NCI-H2196 treated with DMSO at 0.1 percent for 48 hours (cell line): ENCODE results near the gene SLC46A2.

ENCODE experiments used
- DNase-seq: peaks from one replicate; lab custom pipeline; 2025; ENCODE audit not compliant: unreplicated experiment; lab: John Stamatoyannopoulos, UW

Gene SLC46A2

DNA sequence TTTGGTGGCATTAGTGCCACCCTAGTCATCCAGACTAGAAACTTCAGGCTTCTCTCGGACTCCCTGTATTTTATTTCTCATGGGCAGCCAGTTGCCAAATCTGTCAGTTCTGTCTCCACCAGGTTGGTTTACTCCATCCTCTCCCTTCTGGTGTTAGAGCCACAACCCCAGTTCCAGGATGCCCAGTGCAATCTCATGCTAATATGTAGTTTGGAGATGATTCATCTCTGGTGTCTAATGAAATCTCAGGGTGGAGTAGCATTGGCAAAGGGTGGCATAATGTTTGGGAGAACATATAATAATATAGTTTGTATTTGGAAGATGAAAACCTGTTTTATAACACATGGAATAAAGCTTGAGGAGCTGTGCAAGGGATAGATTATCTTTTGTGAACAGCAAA lies 30.2 kb downstream of the SLC46A2 start:
- no peak for DNase-seq

DNA sequence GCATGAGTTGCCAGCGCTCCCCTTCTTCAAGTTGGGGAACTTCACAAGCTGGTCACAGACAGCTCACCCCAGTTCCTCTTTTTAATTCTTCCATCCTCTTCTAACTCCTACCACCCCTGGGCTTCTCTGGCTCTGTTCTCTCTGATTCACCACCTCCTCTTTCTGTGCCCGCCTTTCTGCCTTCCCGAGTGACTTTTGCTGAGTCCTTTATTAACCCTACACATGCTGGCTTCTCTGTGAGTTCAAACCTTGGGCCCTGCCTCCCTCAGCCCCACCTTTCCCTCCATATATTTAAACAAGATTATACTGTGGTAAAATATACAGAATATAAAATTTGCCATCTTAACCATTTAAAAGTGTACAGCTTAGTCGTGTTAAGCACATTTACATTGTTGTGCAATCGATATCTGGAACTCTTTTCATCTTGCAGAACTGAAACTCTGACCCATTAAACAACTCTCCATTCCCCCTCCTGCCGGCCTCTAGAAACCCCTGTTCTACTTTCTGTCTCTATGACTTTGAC lies 32.0 kb downstream of the SLC46A2 start:
- DNase-seq, result no peak

DNA sequence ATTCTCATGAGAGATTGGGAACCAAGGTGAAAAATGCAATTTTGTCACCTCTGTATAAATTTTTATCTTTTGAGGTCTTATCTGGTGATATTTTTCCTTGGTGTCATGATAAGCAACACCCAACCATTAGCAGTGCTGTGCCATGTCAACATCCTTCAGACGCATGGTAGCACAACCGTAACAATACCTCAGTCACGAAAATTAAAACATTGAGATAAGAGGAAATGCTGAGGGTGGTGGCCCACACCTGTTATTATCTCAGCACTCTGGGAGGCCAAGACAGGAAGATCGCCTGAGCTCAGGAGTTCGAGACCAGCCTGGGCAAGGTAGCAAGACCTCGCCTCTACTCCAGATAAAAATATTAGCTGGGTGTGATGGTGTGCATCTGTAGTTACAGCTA lies 32.7 kb downstream of the SLC46A2 start:
- DNase-seq, result no peak

DNA sequence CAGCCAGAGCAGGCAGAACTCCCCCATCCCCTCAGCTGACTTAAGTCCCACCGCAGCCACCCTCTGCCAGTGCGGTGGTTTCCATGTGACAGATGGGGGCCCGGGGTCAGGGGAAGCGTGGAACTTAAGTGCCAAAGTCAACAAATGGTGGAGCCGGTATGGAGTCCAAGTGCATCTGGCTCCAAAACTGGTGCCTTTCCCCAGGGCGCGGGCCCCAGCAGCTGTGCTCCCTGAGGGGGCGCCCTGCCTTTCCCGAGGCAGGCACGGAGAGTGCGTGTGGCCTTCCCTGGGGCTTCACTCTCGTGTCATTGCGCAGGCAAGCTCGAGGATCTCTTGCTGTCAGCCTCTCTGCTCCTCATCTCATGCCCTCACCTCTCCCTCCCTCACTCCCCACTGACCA lies 33.8 kb downstream of the SLC46A2 start:
- no peak for DNase-seq

DNA sequence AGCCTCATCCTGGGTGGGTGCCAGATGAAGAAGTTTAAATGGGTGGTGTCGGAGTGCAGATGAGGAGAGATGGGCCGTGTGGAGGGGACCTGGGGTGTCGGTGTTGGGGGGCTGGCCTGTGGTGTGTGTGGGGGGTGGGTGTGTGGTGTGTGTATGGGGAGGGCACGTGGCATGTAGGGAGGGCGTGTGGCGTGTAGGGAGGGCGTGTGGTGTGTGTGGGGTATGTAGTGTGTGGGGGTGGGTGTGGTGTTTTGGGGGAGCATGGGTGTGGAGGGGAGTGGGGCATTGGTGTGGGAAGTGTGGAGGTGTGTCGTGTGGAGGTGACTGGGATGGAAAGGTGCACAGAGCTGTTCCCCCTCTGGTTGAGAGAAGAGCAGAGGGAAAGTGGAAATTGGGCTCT lies 34.5 kb downstream of the SLC46A2 start:
- no peak for DNase-seq

DNA sequence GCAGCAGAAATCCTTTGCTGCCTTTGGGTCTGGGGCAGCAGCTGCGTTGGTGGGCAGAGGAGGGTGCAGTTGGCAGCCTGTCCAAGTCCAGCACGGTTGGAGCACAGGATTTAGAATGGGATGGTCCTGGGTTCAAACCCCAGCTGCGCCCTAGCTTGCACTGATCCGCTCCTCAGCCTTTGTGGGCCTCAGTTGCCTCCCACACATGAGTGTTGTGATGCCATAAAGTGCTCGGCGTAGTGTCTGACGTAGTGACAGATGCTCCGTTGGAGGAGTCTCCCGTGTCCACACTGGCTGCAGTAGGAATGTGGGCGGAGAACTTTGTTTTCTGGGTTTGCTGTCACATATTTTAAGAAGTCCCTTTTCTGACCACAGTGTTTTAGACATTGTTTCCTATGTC lies 36.0 kb downstream of the SLC46A2 start:
- no peak for DNase-seq

DNA sequence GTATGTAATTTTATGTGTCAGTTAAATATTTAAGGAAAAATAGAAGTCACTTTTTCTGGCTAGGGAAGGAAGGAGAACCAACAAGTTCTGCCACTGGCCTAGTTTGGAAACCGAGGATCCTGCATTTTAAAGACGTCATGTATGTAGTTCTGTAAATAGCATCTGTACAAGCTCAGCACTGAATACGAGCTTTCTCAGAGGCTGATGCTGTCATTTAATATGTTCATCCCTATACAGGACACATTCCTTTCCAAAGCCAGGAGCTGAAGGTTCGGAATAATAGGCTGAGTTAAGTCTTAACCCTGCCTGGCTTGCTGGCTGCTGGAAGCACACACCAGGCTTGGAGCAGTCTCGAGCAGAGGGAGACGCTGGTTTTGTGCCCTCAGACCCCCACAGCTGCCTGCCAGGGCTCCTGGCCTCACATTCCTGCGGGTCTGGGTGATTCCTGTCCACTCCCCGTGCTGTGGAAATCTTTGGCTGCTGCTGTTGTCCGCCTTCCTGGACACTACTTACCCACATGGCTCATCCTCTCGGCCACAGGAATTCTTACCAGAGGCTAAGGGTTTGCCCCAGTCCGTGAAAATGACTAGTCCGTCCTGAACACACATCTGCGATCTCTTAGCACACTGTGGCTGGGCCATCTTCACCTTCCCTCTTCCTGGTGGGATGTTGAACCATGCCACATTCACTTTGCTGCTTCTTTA lies 36.6 kb downstream of the SLC46A2 start:
- DNase-seq, result no peak

DNA sequence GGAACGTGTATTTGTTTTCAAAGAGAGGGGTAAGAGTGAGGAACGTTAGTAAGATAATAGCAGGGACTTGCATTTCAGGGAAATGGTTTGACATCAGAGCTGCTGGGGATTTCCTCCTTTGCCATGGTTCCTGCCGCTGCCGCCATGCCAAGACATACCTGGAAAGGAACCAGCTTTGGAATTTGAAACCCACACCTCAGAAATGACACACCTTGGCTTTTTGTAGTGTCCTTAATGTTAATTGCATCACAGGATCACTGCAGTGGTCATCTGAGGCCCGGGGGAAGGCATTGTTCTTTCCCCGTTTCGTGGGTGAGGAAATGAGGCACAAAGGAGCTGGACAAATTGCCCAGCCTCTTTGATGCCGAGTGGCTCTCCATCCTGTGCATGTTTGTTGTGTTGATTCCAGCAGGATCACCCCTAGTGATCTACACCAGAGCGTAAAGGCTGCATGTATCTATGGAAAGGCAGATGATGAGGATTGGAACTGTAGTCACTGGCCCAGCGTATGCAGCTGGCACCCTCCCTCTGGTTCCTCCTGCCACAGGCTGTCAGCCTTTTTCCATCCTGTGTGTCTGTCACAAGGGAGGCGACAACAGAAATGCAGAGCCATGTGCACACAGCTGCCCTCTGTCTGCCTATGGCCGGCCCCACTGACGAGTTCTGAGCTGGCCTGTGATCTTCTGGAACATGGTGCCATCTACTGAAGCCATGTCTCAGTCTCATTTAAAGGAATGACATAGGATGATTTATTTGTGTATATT lies 37.8 kb downstream of the SLC46A2 start:
- peak; percentile 21 for DNase-seq

DNA sequence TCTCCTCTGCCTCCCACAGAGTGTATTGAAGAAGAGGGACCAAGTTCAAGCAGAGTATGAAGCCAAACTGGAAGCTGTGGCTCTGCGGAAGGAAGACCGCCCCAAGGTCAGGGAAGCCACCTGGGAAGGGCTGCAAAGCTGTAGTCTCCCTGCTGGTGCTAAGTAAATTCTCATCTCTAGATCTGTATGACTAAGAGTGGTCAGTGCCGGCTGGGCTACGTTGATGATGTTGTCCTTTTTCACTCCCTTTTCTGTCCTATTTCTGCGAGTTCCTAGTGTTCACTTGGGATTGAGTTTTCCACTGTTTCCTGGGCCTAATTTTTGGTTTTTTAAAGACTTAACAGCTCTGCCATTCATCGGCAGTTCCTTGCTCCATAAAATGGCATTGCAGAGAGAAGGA lies 39.8 kb downstream of the SLC46A2 start:
- no peak for DNase-seq

DNA sequence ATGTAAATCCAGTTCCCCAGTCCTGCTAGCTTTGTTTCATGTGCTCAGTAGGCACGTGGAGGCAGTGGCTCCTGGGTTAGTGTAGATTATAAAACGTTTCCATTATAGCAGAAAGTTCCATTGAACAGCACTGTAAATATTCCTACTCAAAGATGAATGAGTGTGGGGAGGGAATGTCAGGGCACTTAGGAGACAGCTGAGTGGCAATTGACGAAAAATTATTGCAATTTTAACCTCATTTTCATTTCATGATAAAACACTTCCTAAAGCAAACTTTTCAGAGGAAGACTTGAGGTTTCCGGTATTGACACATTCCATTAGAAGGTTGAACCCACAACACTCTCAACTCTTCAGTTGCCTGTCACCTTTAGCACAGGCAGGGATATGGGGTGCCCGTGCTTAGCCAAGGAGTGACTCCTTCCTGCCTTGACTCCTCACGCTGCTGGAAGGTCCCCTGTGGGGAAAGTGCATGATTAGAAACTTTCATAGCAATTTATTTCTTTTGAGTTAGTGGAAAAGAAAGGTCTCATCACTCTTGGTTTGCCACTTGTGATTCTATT lies 41.2 kb downstream of the SLC46A2 start:
- no peak for DNase-seq

DNA sequence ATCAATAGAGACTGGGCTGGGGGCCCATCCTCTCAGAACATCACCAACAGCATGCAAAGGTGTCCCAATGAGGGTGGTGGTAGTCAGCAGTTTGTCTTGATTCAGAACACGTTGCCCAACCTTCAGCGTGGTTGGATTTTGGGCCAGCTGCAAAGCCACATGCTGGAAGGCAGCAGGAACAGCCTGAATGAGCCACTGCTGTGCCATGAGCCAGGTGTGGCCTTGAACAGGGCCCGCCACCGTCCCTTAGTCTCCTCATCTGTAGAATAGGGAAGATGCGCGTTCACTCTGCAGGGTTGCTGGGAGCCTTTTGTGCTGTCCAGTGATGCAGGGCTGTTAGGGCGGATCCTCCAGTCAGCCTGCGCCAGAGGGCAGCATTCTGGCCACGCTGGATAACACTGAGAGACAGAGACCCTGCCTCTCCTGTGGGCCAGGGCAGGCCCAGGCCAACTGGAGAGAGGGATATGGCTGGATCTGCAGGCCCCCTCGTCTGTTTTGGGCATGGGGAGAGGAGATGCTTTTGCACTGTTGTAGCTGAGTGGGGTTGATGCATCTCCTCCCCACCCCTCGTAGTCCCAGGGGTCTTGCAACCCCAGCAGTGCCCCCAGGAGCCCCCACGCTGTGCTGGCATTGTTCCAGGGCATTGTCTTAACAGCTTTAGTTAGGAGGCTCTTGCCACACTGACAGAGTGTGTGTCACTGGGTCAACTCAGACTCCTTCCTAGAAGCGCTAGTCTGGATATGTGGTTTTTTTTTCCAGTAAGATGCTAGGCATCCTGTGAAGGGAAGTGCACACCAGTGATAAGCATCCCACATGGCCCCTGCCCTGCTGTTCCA lies 42.1 kb downstream of the SLC46A2 start:
- DNase-seq, result no peak

DNA sequence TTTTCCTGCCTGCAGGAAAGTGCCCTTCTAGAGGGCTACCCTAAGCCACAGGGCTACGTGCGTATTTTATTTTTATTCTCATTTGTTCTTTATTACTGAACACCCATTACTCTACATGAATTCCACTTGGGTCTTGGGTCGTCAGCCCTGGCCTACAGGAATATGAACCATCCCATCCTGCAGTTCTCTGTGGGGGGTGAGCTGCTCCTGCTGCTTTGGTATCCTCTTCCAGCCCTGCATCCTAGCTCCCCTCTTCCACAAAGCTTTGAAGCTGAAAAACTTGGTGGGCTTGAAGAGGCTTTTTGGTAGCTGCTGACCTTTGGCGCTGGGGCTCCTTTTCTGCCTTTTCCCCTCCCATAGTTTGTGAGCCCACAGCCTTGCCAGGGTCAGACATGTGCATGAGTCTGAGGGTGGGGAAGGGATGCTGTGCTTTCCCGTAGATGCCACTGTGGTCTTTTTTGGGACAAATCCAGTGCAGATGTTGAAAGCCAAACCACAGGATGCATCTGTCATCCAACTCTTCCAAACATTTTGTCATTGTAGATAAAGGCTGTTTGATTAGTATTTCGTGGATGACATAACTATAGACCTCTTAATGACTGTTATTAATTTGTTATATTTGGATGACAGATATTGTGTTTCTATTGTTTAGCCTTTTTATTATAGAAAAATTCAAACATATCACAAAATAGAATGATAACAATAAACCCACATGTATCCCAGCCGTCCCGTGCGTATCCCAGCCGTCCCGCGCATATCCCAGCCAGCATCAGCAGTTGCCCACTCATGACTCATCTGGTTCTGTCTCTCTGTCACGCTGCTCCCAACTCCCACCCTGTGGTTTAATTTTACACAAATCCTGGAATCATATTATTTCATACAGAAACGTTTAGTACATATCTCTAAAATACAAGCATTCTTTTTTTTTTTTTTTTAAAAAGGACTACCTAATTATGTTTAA lies 43.9 kb downstream of the SLC46A2 start:
- DNase-seq, result no peak

DNA sequence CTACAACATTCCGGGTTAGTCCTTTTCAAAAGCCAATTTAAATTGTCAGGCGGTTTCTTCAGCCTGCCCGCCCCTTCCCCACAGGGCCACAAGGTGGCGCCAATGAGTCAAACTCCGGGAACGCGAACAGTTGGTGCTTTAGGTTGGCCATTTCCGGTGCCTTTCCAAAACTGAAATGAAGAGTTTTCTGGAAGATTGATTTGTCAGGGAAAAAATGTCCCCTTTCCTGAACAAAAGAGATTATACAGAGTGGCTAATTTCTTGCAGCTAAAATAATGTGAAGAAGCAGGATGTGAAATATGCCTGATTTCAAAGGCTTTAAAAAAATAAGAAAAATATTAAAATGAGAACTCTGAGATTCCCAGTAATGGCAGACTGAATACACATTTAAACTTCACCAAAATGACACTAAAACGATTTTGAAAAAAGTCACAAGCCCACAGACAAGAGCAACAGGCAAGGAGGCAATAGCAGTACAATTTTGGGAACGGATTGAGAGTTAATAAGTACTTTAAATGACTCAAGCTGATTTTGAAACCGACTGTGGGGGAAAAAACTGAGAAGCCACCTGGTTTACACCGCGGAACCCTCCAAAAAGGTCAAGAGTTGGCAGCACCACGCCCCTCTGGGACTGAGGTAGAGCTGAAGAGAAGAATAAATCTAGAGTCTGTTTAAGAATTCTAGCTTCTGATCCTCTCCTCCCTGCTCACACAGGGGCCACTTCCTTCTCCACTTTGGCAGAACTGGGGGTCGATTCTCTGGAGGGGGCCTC lies 45.7 kb downstream of the SLC46A2 start:
- DNase-seq, result peak; percentile 7

DNA sequence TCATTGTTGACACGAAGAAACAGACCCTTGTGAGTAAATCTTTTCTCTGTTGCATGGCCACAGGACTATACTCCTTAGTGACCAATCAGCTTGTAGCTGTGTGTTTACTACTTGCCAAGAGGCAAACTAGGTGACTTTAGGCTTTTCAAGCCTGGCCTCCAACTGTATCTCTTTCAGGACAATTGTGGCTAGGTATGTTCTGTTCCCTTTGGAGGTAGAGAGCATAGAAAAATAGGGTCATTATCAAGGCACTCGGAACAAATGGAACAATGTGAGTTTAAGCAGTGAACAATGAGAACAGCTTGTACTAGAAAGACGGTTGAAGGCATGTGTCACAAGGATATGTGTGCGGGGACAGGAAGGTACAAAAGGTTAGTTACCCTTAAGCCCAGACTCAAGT lies 48.1 kb downstream of the SLC46A2 start:
- DNase-seq, result no peak

DNA sequence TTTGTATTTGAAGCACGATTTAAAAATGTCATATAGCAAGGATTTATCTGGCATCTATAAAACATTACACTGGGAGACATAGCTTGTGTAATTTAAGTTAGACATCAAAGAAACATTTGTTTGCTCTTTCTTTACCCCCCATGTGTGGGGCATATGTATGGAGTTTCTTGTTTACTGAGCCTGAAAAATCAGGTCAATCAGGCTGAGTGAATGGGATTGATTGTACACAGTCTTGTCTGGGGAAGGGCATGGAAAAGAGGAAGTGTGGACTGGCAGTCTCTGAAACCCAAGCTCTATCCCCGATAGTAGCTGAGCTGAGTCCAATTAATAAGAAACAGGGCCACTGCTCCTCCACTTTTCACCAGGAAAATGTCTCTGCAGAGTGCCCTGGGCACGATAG lies 49.4 kb downstream of the SLC46A2 start:
- no peak for DNase-seq

DNA sequence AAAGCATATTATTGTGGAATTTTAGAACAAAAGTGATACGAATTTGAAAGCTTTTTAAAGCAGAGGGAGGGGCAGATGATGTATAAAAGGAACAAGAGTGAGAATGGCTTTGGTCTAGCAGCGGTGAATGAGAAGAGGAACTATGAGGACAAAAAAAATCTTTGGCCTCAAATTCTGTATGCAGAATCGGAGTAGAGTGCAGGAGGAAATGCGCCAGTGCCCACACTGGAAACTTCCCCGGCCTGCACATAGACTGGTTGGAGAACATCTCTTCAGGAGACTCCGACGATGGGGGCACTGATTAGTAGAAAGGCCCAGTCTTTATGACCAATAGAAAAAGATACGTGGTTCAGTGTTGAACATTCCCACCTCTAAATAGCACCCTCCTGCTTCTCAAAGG lies 51.3 kb downstream of the SLC46A2 start:
- DNase-seq, result no peak

DNA sequence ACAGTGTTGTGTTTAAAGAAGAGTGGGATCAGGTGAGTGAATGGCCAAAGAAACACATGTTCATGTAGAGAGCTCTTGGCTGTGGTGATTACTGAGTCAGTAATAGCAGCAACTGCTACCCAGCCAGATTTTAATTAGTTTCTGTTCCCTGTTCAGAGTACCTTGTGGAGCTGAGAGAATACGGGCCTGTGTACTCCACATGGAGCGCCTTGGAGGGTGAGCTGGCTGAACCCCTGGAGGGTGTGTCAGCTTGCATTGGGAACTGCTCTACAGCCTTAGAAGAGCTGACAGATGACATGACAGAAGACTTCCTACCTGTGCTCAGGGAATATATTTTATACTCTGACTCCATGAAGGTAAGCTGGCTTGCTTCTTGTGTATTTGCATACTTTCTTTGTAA lies 52.3 kb downstream of the SLC46A2 start:
- DNase-seq, result no peak

DNA sequence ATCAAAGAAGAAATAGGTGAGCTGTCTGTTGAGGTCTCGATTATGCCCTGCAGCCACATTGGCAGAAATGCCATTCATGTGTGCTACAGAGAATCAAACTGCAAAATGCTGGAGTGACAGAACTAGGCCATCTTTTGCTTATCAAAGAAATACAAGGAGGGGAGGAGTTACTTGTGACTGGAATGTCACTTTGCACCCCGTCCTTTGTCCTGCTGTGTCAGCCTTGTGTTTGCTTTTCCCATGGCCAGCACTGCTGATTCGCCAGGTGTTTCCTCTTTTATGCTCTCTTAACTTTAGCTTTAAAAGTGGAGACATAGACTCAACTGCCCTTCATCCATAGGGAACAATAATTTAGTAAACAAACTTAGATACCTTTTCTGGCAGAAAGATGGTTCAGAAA lies 54.3 kb downstream of the SLC46A2 start:
- no peak for DNase-seq

DNA sequence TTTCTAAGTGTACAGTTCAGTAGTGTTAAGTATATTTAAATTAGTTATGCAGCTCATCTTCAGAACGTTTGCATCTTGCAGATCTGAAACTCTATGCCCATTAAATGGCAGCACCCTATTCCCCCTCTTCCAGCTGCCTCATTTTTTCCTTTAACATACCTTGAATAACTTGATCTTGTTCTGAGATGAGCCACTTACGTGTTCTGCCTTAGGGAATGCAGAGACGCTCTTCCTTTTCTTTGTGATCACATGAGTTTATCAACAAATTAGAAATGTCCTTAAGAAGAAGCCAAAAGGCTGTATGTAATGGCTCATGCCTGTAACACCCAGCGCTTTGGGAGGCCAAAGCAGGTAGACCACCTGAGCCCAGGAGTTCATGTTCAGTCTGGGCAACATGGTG lies 57.6 kb downstream of the SLC46A2 start:
- DNase-seq, result no peak
